H9 (cell line): ENCODE measurements around the gene ACOX1. TPM values are rescaled to one million over a fixed set of nuclear protein-coding genes. Genes with fewer than 3 reads are reported as not detected.

ENCODE experiments used
- DNase-seq: peaks from one replicate; pipeline ENCODE4 v3.0.0-alpha.2; 2017
- H2AFZ ChIP-seq: one replicate; pipeline ENCODE4 v1.6.1; 2013; ENCODE audit warnings: mild to moderate bottlenecking, low read length, control low read depth, moderate library complexity
- H2AK5ac ChIP-seq: 2 replicates; pipeline ENCODE4 v1.6.1; 2013; ENCODE audit warnings: low read length, control low read depth, mixed read lengths; ENCODE audit not compliant: insufficient read length
- H2BK120ac ChIP-seq: one replicate; pipeline ENCODE4 v1.6.1; 2013; ENCODE audit warnings: low read depth, mild to moderate bottlenecking, low read length, control low read depth, inconsistent platforms; ENCODE audit not compliant: poor library complexity, severe bottlenecking
- H2BK12ac ChIP-seq: 2 replicates; pipeline ENCODE4 v1.6.1; 2013; ENCODE audit warnings: low read length, control low read depth, mixed read lengths, low read depth; ENCODE audit not compliant: insufficient read length
- H2BK15ac ChIP-seq: 2 replicates; pipeline ENCODE4 v1.6.1; 2013; ENCODE audit warnings: low read depth, low read length, control low read depth
- H2BK20ac ChIP-seq: one replicate; pipeline ENCODE4 v1.6.1; 2013; ENCODE audit warnings: low read depth, mild to moderate bottlenecking, low read length, control low read depth, inconsistent platforms; ENCODE audit not compliant: poor library complexity, severe bottlenecking
- H2BK5ac ChIP-seq: 2 replicates; pipeline ENCODE4 v1.6.1; 2013; ENCODE audit warnings: low read length, control low read depth, mixed read lengths; ENCODE audit not compliant: insufficient read length
- H3K14ac ChIP-seq: 2 replicates; pipeline ENCODE4 v1.6.1; 2013; ENCODE audit warnings: low read length, control low read depth; ENCODE audit not compliant: insufficient read depth
- H3K18ac ChIP-seq: 2 replicates; pipeline ENCODE4 v1.6.1; 2013; ENCODE audit warnings: low read depth, mild to moderate bottlenecking, mixed read lengths, low read length, control low read depth; ENCODE audit not compliant: insufficient read length
- H3K23ac ChIP-seq: 2 replicates; pipeline ENCODE4 v1.6.1; 2013; ENCODE audit warnings: low read length, control low read depth, mixed read lengths, low read depth; ENCODE audit not compliant: insufficient read length
- H3K23me2 ChIP-seq: 2 replicates; pipeline ENCODE4 v1.6.1; 2013; ENCODE audit warnings: low read depth, mild to moderate bottlenecking, mixed read lengths, low read length, control low read depth; ENCODE audit not compliant: insufficient read length, poor library complexity, severe bottlenecking
- H3K27ac ChIP-seq: 2 replicates; pipeline ENCODE4 v1.5.1; 2013; ENCODE audit warnings: low read length, control low read depth, mixed read lengths, low read depth; ENCODE audit not compliant: insufficient read length
- H3K27me3 ChIP-seq: 2 replicates; pipeline ENCODE4 v1.6.1; 2013; ENCODE audit warnings: low read length, control low read depth, inconsistent platforms; ENCODE audit not compliant: insufficient read depth
- H3K4ac ChIP-seq: 2 replicates; pipeline ENCODE4 v1.6.1; 2013; ENCODE audit warnings: low read depth, mild to moderate bottlenecking, control low read depth, inconsistent platforms, low read length, moderate library complexity
- H3K4me1 ChIP-seq: 2 replicates; pipeline ENCODE4 v1.6.1; 2013; ENCODE audit warnings: low read length, control low read depth, inconsistent platforms; ENCODE audit not compliant: insufficient read depth
- H3K4me2 ChIP-seq: 2 replicates; pipeline ENCODE4 v1.6.1; 2013; ENCODE audit warnings: low read length, control low read depth, mixed read lengths; ENCODE audit not compliant: insufficient read length, insufficient read depth
- H3K56ac ChIP-seq: 2 replicates; pipeline ENCODE4 v1.6.1; 2013; ENCODE audit warnings: low read depth, mild to moderate bottlenecking, mixed read lengths, low read length, control low read depth; ENCODE audit not compliant: insufficient read length
- H3K79me1 ChIP-seq: 2 replicates; pipeline ENCODE4 v1.6.1; 2013; ENCODE audit warnings: low read depth, mild to moderate bottlenecking, moderate library complexity, low read length, control low read depth, inconsistent platforms; ENCODE audit not compliant: insufficient read depth, poor library complexity, severe bottlenecking
- H3K79me2 ChIP-seq: 2 replicates; pipeline ENCODE4 v1.6.1; 2013; ENCODE audit warnings: low read length, control low read depth, inconsistent platforms; ENCODE audit not compliant: insufficient read depth
- H3K9ac ChIP-seq: 2 replicates; pipeline ENCODE4 v1.6.1; 2013; ENCODE audit warnings: low read length, control low read depth, mixed read lengths; ENCODE audit not compliant: insufficient read length; ENCODE audit errors: extremely low read depth
- H3K9me3 ChIP-seq: one replicate; pipeline ENCODE4 v1.6.1; 2013; ENCODE audit warnings: low read depth, low read length, inconsistent platforms; ENCODE audit not compliant: control insufficient read depth
- H3T11ph ChIP-seq: one replicate; pipeline ENCODE4 v1.6.1; 2013; ENCODE audit warnings: mild to moderate bottlenecking, low read length, control low read depth, inconsistent platforms
- H4K20me1 ChIP-seq: one replicate; pipeline ENCODE4 v1.6.1; 2013; ENCODE audit not compliant: control insufficient read depth, insufficient read length, insufficient read depth
- H4K5ac ChIP-seq: 2 replicates; pipeline ENCODE4 v1.6.1; 2013; ENCODE audit warnings: low read depth, mild to moderate bottlenecking, mixed read lengths, low read length, control low read depth; ENCODE audit not compliant: insufficient read length
- H4K8ac ChIP-seq: replicated peaks from 2 replicates; pipeline ENCODE4 v1.6.1; 2013; ENCODE audit warnings: low read length, control low read depth, mixed read lengths, low read depth; ENCODE audit not compliant: insufficient read length
- H4K91ac ChIP-seq: 2 replicates; pipeline ENCODE4 v1.6.1; 2013; ENCODE audit warnings: low read depth, mild to moderate bottlenecking, moderate library complexity, mixed read lengths, low read length, control low read depth; ENCODE audit not compliant: insufficient read length
- H3K27ac Mint-ChIP-seq, 3 experiments: 2 replicates in 2 of 3; 3 replicates in 1 of 3; pipeline ENCODE4 v1.8.0; 2020 to 2021; ENCODE audit warnings: mixed read lengths in 3 of 3, mild to moderate bottlenecking in 1 of 3, moderate library complexity in 1 of 3
- H3K27me3 Mint-ChIP-seq: 2 replicates; pipeline ENCODE4 v1.8.0; 2021; ENCODE audit warnings: low read depth, mild to moderate bottlenecking, moderate library complexity, mixed read lengths
- H3K36me3 Mint-ChIP-seq, 3 experiments: 2 replicates in 2 of 3; 3 replicates in 1 of 3; pipeline ENCODE4 v1.8.0; 2020 to 2021; ENCODE audit warnings: low read depth in 3 of 3, mixed read lengths in 3 of 3; ENCODE audit not compliant: insufficient read depth in 1 of 3
- H3K4me1 Mint-ChIP-seq, 2 experiments: 2 replicates each; pipeline ENCODE4 v1.8.0; 2020; ENCODE audit warnings: mixed read lengths in 2 of 2
- H3K4me3 Mint-ChIP-seq, 2 experiments: 2 replicates in 1 of 2; 3 replicates in 1 of 2; pipeline ENCODE4 v1.8.0; 2020 to 2021; ENCODE audit warnings: mild to moderate bottlenecking in 2 of 2, mixed read lengths in 2 of 2, moderate library complexity in 1 of 2
- H3K9me3 Mint-ChIP-seq, 2 experiments: 2 replicates in 1 of 2; 3 replicates in 1 of 2; pipeline ENCODE4 v1.8.0; 2020; ENCODE audit warnings: mild to moderate bottlenecking in 2 of 2, mixed read lengths in 2 of 2, moderate library complexity in 1 of 2
- CTCF ChIP-seq: fragments of 200-600 bp; sonication (generic); conservative IDR thresholded peaks from 3 replicates; pipeline ENCODE4 v1.8.0; 2021; ENCODE audit warnings: antibody characterized with exemption, mild to moderate bottlenecking
- WGBS: extraction: QIAGEN DNeasy Blood & Tissue Kit; methylation state at CpG from one replicate; pipeline ENCODE4 v1.1.7; 2013; ENCODE audit warnings: missing lambda C conversion rate, low lambda C conversion rate, mixed read lengths; ENCODE audit not compliant: insufficient read length; ENCODE audit errors: extremely low coverage; 5-methylcytosine and 5-hydroxymethylcytosine counted together
- total RNA-seq: library from RNA; stranded (reverse); gene quantifications from 2 replicates; pipeline ENCODE4 v1.2.1, GENCODE V29; 2021

The ACOX1 gene
- total RNA-seq, 1 experiment from 2014 or later, result 27.4 TPM

- DNase-seq, result no peak
- Histone ChIP-seq H2BK120ac (no peak overlapping the region), H4K91ac (no peak overlapping the region), H3K79me1 (no peaks in the 10 kb centered on the region), H4K8ac (no peak overlapping the region), H2BK15ac (no peak overlapping the region), H3K4me1 (no peaks in the 10 kb centered on the region), H3K79me2 (no peaks in the 10 kb centered on the region), H3K23ac (no peak overlapping the region), H3K4ac (no peak overlapping the region), H3K4me2 (no peak overlapping the region), H4K5ac (no peak overlapping the region), H3T11ph (no peak overlapping the region), H2BK20ac (no peak overlapping the region), H3K27me3 (no peaks in the 10 kb centered on the region), H2BK5ac (no peak overlapping the region), H3K56ac (no peak overlapping the region), H2AK5ac (no peak overlapping the region), H3K27ac (no peak overlapping the region), H4K20me1 (no peaks in the 10 kb centered on the region), H3K14ac (no peak overlapping the region), H3K9me3 (no peaks in the 10 kb centered on the region), H3K23me2 (no peaks in the 10 kb centered on the region), H2AFZ (no peak overlapping the region), H2BK12ac (no peak overlapping the region), H3K9ac (no peak overlapping the region), H3K18ac (no peak overlapping the region)
- no peak for TF ChIP-seq CTCF
- no peaks in the 10 kb centered on the region for H3K4me1 Mint-ChIP-seq
- no peak overlapping the region for H3K27ac Mint-ChIP-seq
- H3K27me3 Mint-ChIP-seq, result no peaks in the 10 kb centered on the region
- H3K9me3 Mint-ChIP-seq, result no peaks in the 10 kb centered on the region
- whole genome bisulfite sequencing, result no CpG with 5 or more reads among the region's 15 CpGs
- H3K4me3 Mint-ChIP-seq, result no peak overlapping the region
- peaks cover 2 to 29% (median 9%) of the 10 kb centered on the region in 3 experiments; a peak in 6 of 7 replicates for H3K36me3 Mint-ChIP-seq
These were observed 57.4 kb downstream of the ACOX1 start for GRCh38 chr17:75921596-75921995.
